ENCODE results near the gene SPTBN1. TPM values are rescaled to one million over a fixed set of nuclear protein-coding genes. Genes with fewer than 3 reads are reported as not detected.
A peak's percentile ranks its signal among the peaks of the same experiment; 100 is the strongest.

The SPTBN1 gene
- total and polyA plus RNA-seq, 2 experiments from 2014 or later = 122 to 341 TPM

DNA sequence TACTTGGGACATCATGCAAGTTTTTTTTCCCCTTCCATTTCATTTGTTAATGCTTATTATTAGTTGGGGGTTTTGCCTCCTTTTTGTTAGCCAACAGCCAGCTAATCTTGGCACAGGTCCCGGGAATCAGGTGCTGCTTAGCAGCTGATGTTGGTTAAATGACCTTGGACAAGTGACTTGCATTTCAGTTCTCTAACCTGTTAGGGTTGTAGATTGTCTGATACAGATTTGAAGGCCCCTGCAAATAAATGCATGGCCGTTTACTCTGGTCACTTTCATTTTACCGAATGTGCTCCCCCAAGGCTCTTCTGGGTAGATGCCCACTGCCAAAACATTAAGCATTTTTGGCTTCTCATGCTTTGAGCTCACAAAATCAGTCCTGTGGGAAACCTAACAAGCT is 120.9 kb downstream of the SPTBN1 start:
- DNase-seq (ENCODE audit: low spot score) = peak; percentile 67
- H3K36me3 ChIP-seq (replicated peaks; ENCODE audit: insufficient read depth, low read depth) = no peaks in the 10 kb centered on the region
- no peaks in the 10 kb centered on the region for H3K9me2 ChIP-seq (replicated peaks; ENCODE audit: insufficient read depth)
- H3K79me2 ChIP-seq = peaks cover 75% of the 10 kb centered on the region
- no peaks in the 10 kb centered on the region for H3K27me3 ChIP-seq
- peaks cover 23% of the 10 kb centered on the region for H4K20me1 ChIP-seq (ENCODE audit: insufficient read depth, poor library complexity, severe bottlenecking)
- peak overlapping the region; percentile 14 for H3K4me2 ChIP-seq
- 70% methylated on average over 3 of the region's 3 CpGs for WGBS (ENCODE audit: low lambda C conversion rate, missing lambda C conversion rate)
- H3K27ac ChIP-seq = peak overlapping the region; percentile 96
- H2AFZ ChIP-seq = no peak overlapping the region
- TF ChIP-seq EZH2phosphoT487 (IDR thresholded peaks at IDR 0.05; ENCODE audit: low read depth, severe bottlenecking, unreplicated experiment) (no peak), EZH2 (IDR thresholded peaks at IDR 0.05; ENCODE audit: borderline replicate concordance) (no peak)
- TF ChIP-seq, protein P1, sequence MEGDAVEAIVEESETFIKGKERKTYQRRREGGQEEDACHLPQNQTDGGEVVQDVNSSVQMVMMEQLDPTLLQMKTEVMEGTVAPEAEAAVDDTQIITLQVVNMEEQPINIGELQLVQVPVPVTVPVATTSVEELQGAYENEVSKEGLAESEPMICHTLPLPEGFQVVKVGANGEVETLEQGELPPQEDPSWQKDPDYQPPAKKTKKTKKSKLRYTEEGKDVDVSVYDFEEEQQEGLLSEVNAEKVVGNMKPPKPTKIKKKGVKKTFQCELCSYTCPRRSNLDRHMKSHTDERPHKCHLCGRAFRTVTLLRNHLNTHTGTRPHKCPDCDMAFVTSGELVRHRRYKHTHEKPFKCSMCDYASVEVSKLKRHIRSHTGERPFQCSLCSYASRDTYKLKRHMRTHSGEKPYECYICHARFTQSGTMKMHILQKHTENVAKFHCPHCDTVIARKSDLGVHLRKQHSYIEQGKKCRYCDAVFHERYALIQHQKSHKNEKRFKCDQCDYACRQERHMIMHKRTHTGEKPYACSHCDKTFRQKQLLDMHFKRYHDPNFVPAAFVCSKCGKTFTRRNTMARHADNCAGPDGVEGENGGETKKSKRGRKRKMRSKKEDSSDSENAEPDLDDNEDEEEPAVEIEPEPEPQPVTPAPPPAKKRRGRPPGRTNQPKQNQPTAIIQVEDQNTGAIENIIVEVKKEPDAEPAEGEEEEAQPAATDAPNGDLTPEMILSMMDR (IDR thresholded peaks at IDR 0.05; ENCODE audit: poor library complexity) = no peak
- H3K4me1 ChIP-seq (ENCODE audit: insufficient read depth) = peaks cover 86% of the 10 kb centered on the region
- no peak overlapping the region for H3K4me3 ChIP-seq
- H3K9me3 ChIP-seq (ENCODE audit: low read depth) = no peaks in the 10 kb centered on the region

- Histone ChIP-seq H3K79me2 (peaks cover 85% of the 10 kb centered on the region), H3K4me3 (no peak overlapping the region), H3K27me3 (no peaks in the 10 kb centered on the region), H3K27ac (peak overlapping the region; percentile 96), H3K4me2 (peak overlapping the region; percentile 57), H3K4me1 (ENCODE audit: insufficient read depth) (peaks cover 81% of the 10 kb centered on the region), H3K9me2 (replicated peaks; ENCODE audit: insufficient read depth) (no peaks in the 10 kb centered on the region), H2AFZ (no peak overlapping the region), H3K9me3 (ENCODE audit: low read depth) (no peaks in the 10 kb centered on the region), H3K36me3 (replicated peaks; ENCODE audit: insufficient read depth, low read depth) (no peaks in the 10 kb centered on the region), H4K20me1 (ENCODE audit: insufficient read depth, poor library complexity, severe bottlenecking) (peaks cover 25% of the 10 kb centered on the region)
- DNase-seq (ENCODE audit: low spot score) = no peak
- TF ChIP-seq EZH2 (IDR thresholded peaks at IDR 0.05; ENCODE audit: borderline replicate concordance) (no peak), EZH2phosphoT487 (IDR thresholded peaks at IDR 0.05; ENCODE audit: low read depth, severe bottlenecking, unreplicated experiment) (no peak)
- TF ChIP-seq, protein P1 (IDR thresholded peaks at IDR 0.05; ENCODE audit: poor library complexity) = no peak
- 47% methylated on average over 6 of the region's 6 CpGs for WGBS (ENCODE audit: low lambda C conversion rate, missing lambda C conversion rate)
Measured at GRCh38 chr2:54577944-54578647, 122.0 kb downstream of the SPTBN1 start.

GRCh38 chr2:54578648-54579045 is 122.5 kb downstream of the SPTBN1 start:
- Histone ChIP-seq H3K9me2 (replicated peaks; ENCODE audit: insufficient read depth) (no peaks in the 10 kb centered on the region), H3K27me3 (no peaks in the 10 kb centered on the region), H4K20me1 (ENCODE audit: insufficient read depth, poor library complexity, severe bottlenecking) (peaks cover 29% of the 10 kb centered on the region), H3K9me3 (ENCODE audit: low read depth) (no peaks in the 10 kb centered on the region), H3K27ac (peak overlapping the region; percentile 96), H3K4me3 (no peak overlapping the region), H3K79me2 (peaks cover 86% of the 10 kb centered on the region), H2AFZ (no peak overlapping the region), H3K36me3 (replicated peaks; ENCODE audit: insufficient read depth, low read depth) (no peaks in the 10 kb centered on the region), H3K4me2 (peak overlapping the region; percentile 57), H3K4me1 (ENCODE audit: insufficient read depth) (peaks cover 76% of the 10 kb centered on the region)
- TF ChIP-seq, protein P1 (IDR thresholded peaks at IDR 0.05; ENCODE audit: poor library complexity) = no peak
- TF ChIP-seq EZH2phosphoT487 (IDR thresholded peaks at IDR 0.05; ENCODE audit: low read depth, severe bottlenecking, unreplicated experiment) (no peak), EZH2 (IDR thresholded peaks at IDR 0.05; ENCODE audit: borderline replicate concordance) (no peak)
- no peak for DNase-seq (ENCODE audit: low spot score)
